DND-41 (cell line): ENCODE results near the gene CD300E.

ENCODE experiments used
- EZH2 ChIP-seq: IDR thresholded peaks from 3 replicates; pipeline ENCODE4 v1.6.1; 2012; ENCODE audit warnings: borderline replicate concordance, low read depth, mild to moderate bottlenecking, moderate library complexity, low read length, inconsistent platforms; ENCODE audit not compliant: severe bottlenecking
- TF ChIP-seq, protein P1 (sequence below): IDR thresholded peaks from 2 replicates; pipeline ENCODE4 v1.5.1; 2012; ENCODE audit warnings: borderline replicate concordance, low read length, moderate library complexity, mild to moderate bottlenecking; ENCODE audit not compliant: poor library complexity, severe bottlenecking; ENCODE audit errors: extremely low read depth

GRCh38 chr17:74567397-74567796 is 56.1 kb downstream of the CD300E start, which contains the start of gene CD300H:
- TF ChIP-seq, protein P1, sequence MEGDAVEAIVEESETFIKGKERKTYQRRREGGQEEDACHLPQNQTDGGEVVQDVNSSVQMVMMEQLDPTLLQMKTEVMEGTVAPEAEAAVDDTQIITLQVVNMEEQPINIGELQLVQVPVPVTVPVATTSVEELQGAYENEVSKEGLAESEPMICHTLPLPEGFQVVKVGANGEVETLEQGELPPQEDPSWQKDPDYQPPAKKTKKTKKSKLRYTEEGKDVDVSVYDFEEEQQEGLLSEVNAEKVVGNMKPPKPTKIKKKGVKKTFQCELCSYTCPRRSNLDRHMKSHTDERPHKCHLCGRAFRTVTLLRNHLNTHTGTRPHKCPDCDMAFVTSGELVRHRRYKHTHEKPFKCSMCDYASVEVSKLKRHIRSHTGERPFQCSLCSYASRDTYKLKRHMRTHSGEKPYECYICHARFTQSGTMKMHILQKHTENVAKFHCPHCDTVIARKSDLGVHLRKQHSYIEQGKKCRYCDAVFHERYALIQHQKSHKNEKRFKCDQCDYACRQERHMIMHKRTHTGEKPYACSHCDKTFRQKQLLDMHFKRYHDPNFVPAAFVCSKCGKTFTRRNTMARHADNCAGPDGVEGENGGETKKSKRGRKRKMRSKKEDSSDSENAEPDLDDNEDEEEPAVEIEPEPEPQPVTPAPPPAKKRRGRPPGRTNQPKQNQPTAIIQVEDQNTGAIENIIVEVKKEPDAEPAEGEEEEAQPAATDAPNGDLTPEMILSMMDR = no peak
- no peak for TF ChIP-seq EZH2
